SK-N-MC (cell line): ENCODE results near the gene PTDSS2.

Source experiments
- DNase-seq: peaks from one replicate; pipeline ENCODE4 v3.0.0-alpha.2; 2011; ENCODE audit warnings: low read depth, low spot score
- H3K27ac ChIP-seq: fragments of 200-600 bp; sonication (generic); 2 replicates; pipeline ENCODE4 v1.5.1; 2016; ENCODE audit warnings: mixed run types
- H3K36me3 ChIP-seq: fragments of 200-600 bp; sonication (generic); 2 replicates; pipeline ENCODE4 v1.6.1; 2017; ENCODE audit warnings: antibody characterized with exemption, low read length, mixed read lengths; ENCODE audit not compliant: insufficient read depth
- H3K4me3 ChIP-seq: fragments of 200-600 bp; sonication (generic); 2 replicates; pipeline ENCODE4 v1.5.1; 2016
- H3K9ac ChIP-seq: fragments of 200-600 bp; sonication (generic); 2 replicates; pipeline ENCODE4 v1.8.0; 2017; ENCODE audit warnings: mixed run types, mixed read lengths; ENCODE audit not compliant: insufficient read length
- H3K9me3 ChIP-seq: fragments of 200-600 bp; sonication (generic); 2 replicates; pipeline ENCODE4 v1.6.1; 2017; ENCODE audit warnings: low read depth, mild to moderate bottlenecking, antibody characterized with exemption, low read length, moderate library complexity, mixed read lengths
- EZH2 ChIP-seq: fragments of 200-600 bp; sonication (generic); IDR thresholded peaks from one replicate; pipeline ENCODE4 v1.6.1; 2017; ENCODE audit warnings: antibody characterized with exemption
- FOXP2 ChIP-seq: optimal IDR thresholded peaks from 2 replicates; pipeline ENCODE3; 2011; ENCODE audit warnings: mild to moderate bottlenecking, moderate library complexity; ENCODE audit not compliant: insufficient read depth; ENCODE audit errors: extremely low read length, control extremely low read depth
- POLR2AphosphoS5 ChIP-seq: IDR thresholded peaks from 2 replicates; pipeline ENCODE4 v1.6.1; 2012; ENCODE audit warnings: mild to moderate bottlenecking, low read depth, low read length, borderline replicate concordance

The PTDSS2 gene

GRCh38 chr11:520428-521176 lies 70.5 kb downstream of the PTDSS2 start:
- H3K9ac ChIP-seq = no peak overlapping the region
- DNase-seq = no peak
- TF ChIP-seq EZH2 (no peak), FOXP2 (no peak), POLR2AphosphoS5 (no peak)
- no peaks in the 10 kb centered on the region for H3K9me3 ChIP-seq
- no peak overlapping the region for H3K4me3 ChIP-seq
- H3K27ac ChIP-seq = no peak overlapping the region
- no peaks in the 10 kb centered on the region for H3K36me3 ChIP-seq

- H3K4me3 ChIP-seq = no peak overlapping the region
- H3K9ac ChIP-seq = no peak overlapping the region
These were observed 71.2 kb downstream of the PTDSS2 start for GRCh38 chr11:521177-521688.

DNA sequence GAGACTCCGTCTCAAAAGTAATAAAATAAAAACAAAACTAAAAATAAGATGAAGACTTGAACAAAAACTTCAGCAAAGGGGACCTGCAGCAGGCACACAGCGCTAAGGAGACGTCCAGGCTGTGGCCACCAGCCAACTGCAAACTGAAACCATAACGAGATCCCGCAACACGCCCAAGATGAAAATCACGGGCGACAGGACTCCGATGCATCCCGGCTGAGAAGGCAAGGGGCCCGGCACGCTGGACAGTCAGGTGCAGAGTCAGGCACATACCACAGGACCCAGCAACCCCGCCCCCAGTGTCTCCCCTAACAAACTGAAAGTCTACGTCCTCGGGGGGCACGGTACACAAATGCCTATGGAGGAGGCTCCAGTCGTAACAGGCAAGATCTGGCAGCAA lies 76.1 kb downstream of the PTDSS2 start:
- Histone ChIP-seq H3K9me3 (no peaks in the 10 kb centered on the region), H3K27ac (no peak overlapping the region), H3K9ac (no peak overlapping the region), H3K36me3 (no peaks in the 10 kb centered on the region; the same call in 1 of the 2 replicates), H3K4me3 (no peak overlapping the region)
- TF ChIP-seq EZH2 (no peak), POLR2AphosphoS5 (no peak), FOXP2 (no peak)
- no peak for DNase-seq

More at GRCh38 chr11:521177-521688, 71.2 kb downstream of the PTDSS2 start:
- Histone ChIP-seq H3K27ac (no peak overlapping the region), H3K36me3 (no peaks in the 10 kb centered on the region), H3K9me3 (no peaks in the 10 kb centered on the region)
- DNase-seq = no peak
- no peak for TF ChIP-seq EZH2
- no peak for TF ChIP-seq FOXP2
- TF ChIP-seq POLR2AphosphoS5 = no peak

DNA sequence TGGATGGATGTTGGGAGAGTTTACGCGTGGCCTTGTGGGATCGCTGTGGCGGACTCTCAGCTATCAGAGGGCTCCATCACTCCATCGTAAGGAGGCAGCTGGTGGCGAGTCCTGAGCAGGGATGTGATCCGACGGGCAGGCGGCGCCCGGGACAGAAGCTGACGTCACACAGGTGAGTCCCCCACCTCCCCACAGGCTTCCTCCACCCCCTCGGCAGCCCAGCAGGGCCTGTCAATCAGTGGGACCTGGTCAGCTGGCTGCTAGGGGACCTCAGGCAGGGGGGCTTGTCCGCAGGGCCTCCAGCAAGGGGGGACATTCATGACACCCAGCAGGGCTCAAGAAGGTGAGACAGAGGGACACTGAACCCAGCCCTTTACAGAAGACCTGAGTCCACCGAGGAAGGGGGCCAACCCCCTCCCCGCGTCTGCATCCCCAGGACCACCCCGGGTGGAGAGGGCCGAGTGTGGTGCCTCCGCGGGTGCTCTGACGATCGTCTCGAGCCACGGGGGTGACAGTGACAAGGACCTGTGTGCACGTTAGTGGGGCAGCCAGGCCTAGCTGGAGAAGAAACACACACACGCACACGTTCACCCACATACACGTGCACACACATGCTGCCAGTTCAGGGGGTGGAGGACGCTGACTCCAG lies 78.2 kb downstream of the PTDSS2 start:
- Histone ChIP-seq H3K9ac (no peak overlapping the region), H3K9me3 (no peaks in the 10 kb centered on the region), H3K36me3 (peaks cover 11% of the 10 kb centered on the region; the same call in 1 of the 2 replicates), H3K27ac (no peak overlapping the region), H3K4me3 (no peak overlapping the region)
- TF ChIP-seq FOXP2 (no peak), POLR2AphosphoS5 (no peak), EZH2 (no peak)
- no peak for DNase-seq

- no peak for TF ChIP-seq EZH2
- TF ChIP-seq POLR2AphosphoS5 = no peak
- no peak for TF ChIP-seq FOXP2
- Histone ChIP-seq H3K27ac (no peak overlapping the region), H3K9ac (no peak overlapping the region), H3K36me3 (peaks cover 16% of the 10 kb centered on the region; the same call in 1 of the 2 replicates), H3K4me3 (no peak overlapping the region), H3K9me3 (no peaks in the 10 kb centered on the region)
- DNase-seq = no peak
These were observed 79.0 kb downstream of the PTDSS2 start for GRCh38 chr11:528815-529727.

DNA sequence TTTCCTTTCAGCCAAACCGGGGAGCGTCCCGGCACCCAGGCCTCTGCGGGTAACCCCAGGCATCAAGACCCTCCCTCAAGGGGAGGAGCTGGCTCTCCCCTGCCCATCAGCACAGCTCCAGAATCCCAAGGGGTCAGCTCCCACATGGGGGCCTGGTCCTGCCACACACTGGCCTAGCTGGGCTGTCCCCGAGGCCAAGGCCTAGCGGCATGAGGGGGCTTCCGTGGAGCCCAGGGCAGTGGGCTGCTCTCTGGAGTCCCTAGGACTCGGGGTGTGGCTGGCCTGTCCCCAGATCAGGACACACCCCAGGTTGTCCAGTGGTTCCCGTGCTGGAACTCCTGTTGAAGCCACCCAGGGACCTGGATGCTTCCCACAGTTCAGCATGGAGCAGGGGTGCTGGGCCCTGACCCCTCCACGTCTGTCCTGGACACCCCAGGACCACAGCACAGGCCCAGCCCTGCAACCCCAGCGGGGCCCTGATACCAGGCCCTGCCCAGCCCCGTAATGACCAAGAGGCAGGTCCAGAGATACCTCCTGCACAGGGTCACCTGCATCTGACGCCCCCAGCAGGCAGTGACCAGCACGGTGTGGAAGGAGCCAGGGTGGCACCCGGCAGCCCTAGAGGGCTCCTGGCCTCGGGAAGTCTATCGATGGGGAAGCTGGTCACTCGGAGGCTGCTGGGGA lies 79.8 kb downstream of the PTDSS2 start:
- Histone ChIP-seq H3K4me3 (no peak overlapping the region), H3K27ac (no peak overlapping the region), H3K9ac (no peak overlapping the region), H3K36me3 (peaks cover 16% of the 10 kb centered on the region; the same call in 1 of the 2 replicates), H3K9me3 (no peaks in the 10 kb centered on the region)
- no peak for TF ChIP-seq POLR2AphosphoS5
- TF ChIP-seq EZH2 = no peak
- no peak for TF ChIP-seq FOXP2
- no peak for DNase-seq

GRCh38 chr11:530960-531831 lies 81.1 kb downstream of the PTDSS2 start:
- Histone ChIP-seq H3K36me3 (peaks cover 16% of the 10 kb centered on the region; the same call in 1 of the 2 replicates), H3K9me3 (no peaks in the 10 kb centered on the region), H3K27ac (no peak overlapping the region), H3K9ac (no peak overlapping the region), H3K4me3 (no peak overlapping the region)
- TF ChIP-seq POLR2AphosphoS5 = no peak; the same call in 1 of the 2 replicates
- no peak for TF ChIP-seq FOXP2
- no peak for TF ChIP-seq EZH2
- no peak for DNase-seq
